Activated B cell treated with CpG ODN at 0.5 μM for 24 hours (primary cell): ENCODE measurements around the gene PRG3. TPM values are rescaled to one million over a fixed set of nuclear protein-coding genes. Genes with fewer than 3 reads are reported as not detected.

Experiments
- ATAC-seq: fragments of 200-7000 bp; cut with Tn5 transposase; one replicate; pipeline ENCODE4 v1.10.0; 2021; ENCODE audit warnings: low read depth, mild to moderate bottlenecking, moderate library complexity
- CTCF ChIA-PET: fragments of 350-600 bp; sonication (Branson Sonifier 250); formaldehyde crosslinking; loops from one replicate; lab custom pipeline; 2021; ENCODE audit warnings: antibody characterized with exemption; lab: Charles Lee
- POLR2A ChIA-PET: fragments of 350-600 bp; sonication (Branson Sonifier 250); formaldehyde crosslinking; loops from one replicate; lab custom pipeline; 2021; ENCODE audit warnings: antibody characterized with exemption; lab: Charles Lee
- DNase-seq: peaks from one replicate; pipeline ENCODE4 v3.0.0; 2022
- H3K27ac Mint-ChIP-seq: one replicate; pipeline ENCODE4 v1.8.0; 2020; ENCODE audit warnings: mixed read lengths
- H3K27me3 Mint-ChIP-seq: one replicate; pipeline ENCODE4 v1.8.0; 2021; ENCODE audit warnings: mixed read lengths
- H3K36me3 Mint-ChIP-seq: one replicate; pipeline ENCODE4 v1.8.0; 2021; ENCODE audit warnings: low read depth, mixed read lengths
- H3K4me1 Mint-ChIP-seq: one replicate; pipeline ENCODE4 v1.8.0; 2021; ENCODE audit warnings: mixed read lengths
- H3K4me3 Mint-ChIP-seq: one replicate; pipeline ENCODE4 v1.8.0; 2020; ENCODE audit warnings: mild to moderate bottlenecking, mixed read lengths
- H3K9me3 Mint-ChIP-seq: one replicate; pipeline ENCODE4 v1.8.0; 2020; ENCODE audit warnings: mixed read lengths
- intact Hi-C: fragments of 100-400 bp; cut with micrococcal nuclease; formaldehyde crosslinking; loops from one replicate; pipeline ENCODE4 v1.15.1; 2024
- total RNA-seq: library from RNA; stranded (reverse); gene quantifications from 2 replicates; pipeline ENCODE4 v1.2.3, GENCODE V29; 2022
- TF ChIP-seq, protein P1 (sequence below): fragments of 200-600 bp; IDR thresholded peaks from one replicate; pipeline ENCODE4 v1.8.0; 2022; ENCODE audit warnings: antibody characterized with exemption, mild to moderate bottlenecking

PRG3 gene
- total RNA-seq, 1 donor from 2014 or later: not detected

DNA sequence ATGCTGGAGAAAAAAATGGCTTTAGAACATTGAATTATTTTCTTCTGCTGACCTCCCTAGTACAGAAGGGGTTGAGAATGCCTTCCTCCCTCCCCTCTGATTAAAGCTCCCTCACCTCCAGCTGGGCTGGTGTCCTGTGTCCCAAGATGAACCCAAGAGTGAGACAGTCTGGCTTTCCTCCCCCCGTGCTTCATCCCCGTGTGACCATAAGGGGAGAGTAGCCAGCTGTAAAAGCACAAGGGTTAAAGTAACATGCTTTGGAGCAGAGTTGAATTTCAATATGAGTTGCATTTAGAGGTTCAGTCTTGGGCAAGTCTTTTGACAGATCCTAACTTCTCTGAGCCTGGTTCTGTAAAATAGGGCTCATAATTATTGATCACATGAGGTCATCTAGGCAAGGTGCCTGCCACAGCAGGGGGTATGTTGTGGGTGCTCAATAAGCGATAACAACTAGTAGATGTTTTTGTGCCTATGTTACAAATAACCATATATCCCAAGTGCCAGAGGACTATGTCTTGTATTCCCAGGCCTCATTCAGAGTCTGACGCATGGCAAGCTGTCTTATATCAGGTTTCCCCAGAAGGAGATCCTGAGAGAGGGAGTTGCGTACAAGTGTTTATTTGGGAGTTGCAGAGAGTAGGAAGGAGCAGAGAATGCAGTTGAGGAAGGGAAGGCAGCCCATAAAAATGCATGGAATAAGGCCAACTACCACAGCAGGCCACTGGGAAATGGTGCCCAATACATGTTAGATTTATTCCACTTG lies 5.4 kb upstream of the PRG3 start:
- intact Hi-C loops: no loop called here
- H3K36me3 Mint-ChIP-seq: no peaks in the 10 kb centered on the region
- TF ChIP-seq, protein P1, sequence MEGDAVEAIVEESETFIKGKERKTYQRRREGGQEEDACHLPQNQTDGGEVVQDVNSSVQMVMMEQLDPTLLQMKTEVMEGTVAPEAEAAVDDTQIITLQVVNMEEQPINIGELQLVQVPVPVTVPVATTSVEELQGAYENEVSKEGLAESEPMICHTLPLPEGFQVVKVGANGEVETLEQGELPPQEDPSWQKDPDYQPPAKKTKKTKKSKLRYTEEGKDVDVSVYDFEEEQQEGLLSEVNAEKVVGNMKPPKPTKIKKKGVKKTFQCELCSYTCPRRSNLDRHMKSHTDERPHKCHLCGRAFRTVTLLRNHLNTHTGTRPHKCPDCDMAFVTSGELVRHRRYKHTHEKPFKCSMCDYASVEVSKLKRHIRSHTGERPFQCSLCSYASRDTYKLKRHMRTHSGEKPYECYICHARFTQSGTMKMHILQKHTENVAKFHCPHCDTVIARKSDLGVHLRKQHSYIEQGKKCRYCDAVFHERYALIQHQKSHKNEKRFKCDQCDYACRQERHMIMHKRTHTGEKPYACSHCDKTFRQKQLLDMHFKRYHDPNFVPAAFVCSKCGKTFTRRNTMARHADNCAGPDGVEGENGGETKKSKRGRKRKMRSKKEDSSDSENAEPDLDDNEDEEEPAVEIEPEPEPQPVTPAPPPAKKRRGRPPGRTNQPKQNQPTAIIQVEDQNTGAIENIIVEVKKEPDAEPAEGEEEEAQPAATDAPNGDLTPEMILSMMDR: no peak
- H3K27me3 Mint-ChIP-seq: peaks cover 7% of the 10 kb centered on the region
- H3K4me1 Mint-ChIP-seq: no peaks in the 10 kb centered on the region
- no peak overlapping the region for H3K27ac Mint-ChIP-seq
- H3K9me3 Mint-ChIP-seq: no peaks in the 10 kb centered on the region
- ChIA-PET POLR2A (no interaction called here), CTCF (no interaction called here)
- H3K4me3 Mint-ChIP-seq: no peak overlapping the region
- DNase-seq (no peak), ATAC-seq (no peak)

- Mint-ChIP-seq H3K27ac (no peak overlapping the region), H3K9me3 (no peaks in the 10 kb centered on the region), H3K4me3 (no peak overlapping the region), H3K36me3 (no peaks in the 10 kb centered on the region), H3K4me1 (no peaks in the 10 kb centered on the region), H3K27me3 (peaks cover 19% of the 10 kb centered on the region)
- ATAC-seq (no peak), DNase-seq (no peak)
- intact Hi-C loops: no loop called here
- TF ChIP-seq, protein P1: no peak
- ChIA-PET CTCF (no interaction called here), POLR2A (no interaction called here)
Measured at GRCh38 chr11:57379732-57380131, 1.2 kb downstream of the PRG3 start.

GRCh38 chr11:57378186-57378585 lies 2.8 kb downstream of the PRG3 start:
- no peak for ATAC-seq
- Mint-ChIP-seq H3K4me1 (no peaks in the 10 kb centered on the region), H3K9me3 (no peaks in the 10 kb centered on the region), H3K4me3 (no peak overlapping the region), H3K27ac (no peak overlapping the region), H3K36me3 (no peaks in the 10 kb centered on the region), H3K27me3 (peaks cover 19% of the 10 kb centered on the region)
- ChIA-PET POLR2A (no interaction called here), CTCF (no interaction called here)
- TF ChIP-seq, protein P1: no peak
- DNase-seq: no peak
- intact Hi-C loops: no loop called here

GRCh38 chr11:57377107-57377506 lies 3.8 kb downstream of the PRG3 start:
- Mint-ChIP-seq H3K27me3 (peaks cover 15% of the 10 kb centered on the region), H3K9me3 (no peaks in the 10 kb centered on the region), H3K36me3 (no peaks in the 10 kb centered on the region), H3K27ac (no peak overlapping the region), H3K4me3 (no peak overlapping the region), H3K4me1 (no peaks in the 10 kb centered on the region)
- DNase-seq (no peak), ATAC-seq (no peak)
- intact Hi-C loops: no loop called here
- ChIA-PET POLR2A (no interaction called here), CTCF (no interaction called here)
- TF ChIP-seq, protein P1: no peak

DNA sequence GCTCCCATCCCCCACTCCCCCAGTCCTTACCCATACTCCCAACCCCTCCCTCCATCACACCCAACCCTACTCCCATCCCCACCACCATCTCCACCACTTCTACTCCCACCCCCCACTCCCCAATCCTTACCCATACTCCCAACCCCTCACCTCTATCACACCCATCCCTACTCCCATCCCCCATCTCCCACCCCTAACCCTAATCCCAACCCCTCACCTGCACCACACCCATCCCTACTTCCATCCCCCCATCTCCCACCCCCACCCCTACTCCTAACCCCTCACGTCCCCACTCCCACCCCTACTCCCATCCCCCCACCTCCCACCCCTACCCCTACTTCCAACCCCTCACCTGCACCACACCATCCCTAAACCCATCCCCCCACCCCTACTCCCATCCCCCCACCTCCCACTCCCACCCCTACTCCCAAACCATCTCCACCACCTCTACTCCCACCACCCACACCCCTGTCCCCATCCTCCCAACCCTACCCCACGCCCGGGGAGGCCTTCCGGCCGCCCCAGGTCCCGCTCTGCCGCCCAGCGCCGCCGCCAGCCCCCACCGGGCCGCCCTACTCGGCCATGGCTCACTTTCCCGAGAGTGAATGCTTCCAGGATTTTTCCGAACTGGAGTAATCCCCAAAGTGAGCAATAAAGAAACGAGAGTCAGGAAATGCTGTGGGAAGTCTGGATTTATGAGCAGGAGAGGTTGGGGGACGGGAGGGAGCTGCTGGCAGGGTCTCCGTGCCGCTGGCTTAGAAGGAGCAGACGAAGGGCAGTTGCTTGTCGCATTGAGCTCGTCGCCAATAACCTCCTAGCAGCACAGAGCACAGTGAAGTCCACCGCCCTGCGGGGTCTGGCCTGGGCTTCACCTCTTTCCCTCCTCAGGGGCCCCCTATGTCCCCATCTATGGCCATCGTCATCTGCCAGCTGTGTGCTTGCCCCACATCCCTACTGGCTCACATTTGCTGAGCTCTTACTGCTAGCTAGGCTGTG lies 4.6 kb downstream of the PRG3 start:
- H3K36me3 Mint-ChIP-seq: no peaks in the 10 kb centered on the region
- ATAC-seq (no peak), DNase-seq (no peak)
- H3K27me3 Mint-ChIP-seq: peaks cover 14% of the 10 kb centered on the region
- intact Hi-C loops: no loop called here
- no peak overlapping the region for H3K4me3 Mint-ChIP-seq
- TF ChIP-seq, protein P1: no peak
- H3K9me3 Mint-ChIP-seq: no peaks in the 10 kb centered on the region
- POLR2A ChIA-PET: no interaction called here
- no peak overlapping the region for H3K27ac Mint-ChIP-seq
- CTCF ChIA-PET: no interaction called here
- H3K4me1 Mint-ChIP-seq: no peaks in the 10 kb centered on the region
